ENCODE data around the gene ADORA2A. TPM values are rescaled to one million over a fixed set of nuclear protein-coding genes. Genes with fewer than 3 reads are reported as not detected.

Gene ADORA2A
- total and polyA plus RNA-seq, 3 donors from 2014 or later = 2.2 to 5.1 (median 2.5) TPM

GRCh38 chr22:24421428-24421931, 5.9 kb upstream of the ADORA2A start:
- TF ChIP-seq CTCF (IDR thresholded peaks at IDR 0.05) = no peak
- TF ChIP-seq POLR2A (IDR thresholded peaks at IDR 0.05) = no peak
- H3K27ac ChIP-seq = no peak overlapping the region
- H3K4me1 ChIP-seq = peaks cover 8% of the 10 kb centered on the region
- intact Hi-C loops (cut with DNase I; ENCODE audit: low total_unique reads) = loop anchor here (10.0 kb wide), 1 partner anchor 83 kb away; no protein-coding TSS in a partner anchor
- H3K4me3 ChIP-seq = no peak overlapping the region
- no peaks in the 10 kb centered on the region for H3K36me3 ChIP-seq (ENCODE audit: low read depth, missing control alignments)
- WGBS, 2 donors = 74 to 75% methylated on average over 8 to 9 of the region's 9 CpGs
- DNase-seq = no peak
- H3K9me3 ChIP-seq = no peaks in the 10 kb centered on the region
- H3K27me3 ChIP-seq = no peaks in the 10 kb centered on the region

- TF ChIP-seq CTCF (IDR thresholded peaks at IDR 0.05) = no peak
- TF ChIP-seq POLR2A (IDR thresholded peaks at IDR 0.05) = no peak
- Histone ChIP-seq H3K36me3 (ENCODE audit: low read depth, missing control alignments) (no peaks in the 10 kb centered on the region), H3K27ac (no peak overlapping the region), H3K9me3 (no peaks in the 10 kb centered on the region), H3K4me1 (peaks cover 8% of the 10 kb centered on the region), H3K27me3 (no peaks in the 10 kb centered on the region), H3K4me3 (no peak overlapping the region)
- WGBS, 2 donors = 40 to 68% methylated on average over 2 to 5 of the region's 5 CpGs
- intact Hi-C loops (cut with DNase I; ENCODE audit: low total_unique reads) = loop anchor here (10.0 kb wide), 1 partner anchor 83 kb away; no protein-coding TSS in a partner anchor
- no peak for DNase-seq
These were observed 5.2 kb upstream of the ADORA2A start for GRCh38 chr22:24422102-24422665.

GRCh38 chr22:24423519-24424000, 3.8 kb upstream of the ADORA2A start:
- H3K27ac ChIP-seq = no peak overlapping the region
- peaks cover 8% of the 10 kb centered on the region for H3K4me1 ChIP-seq
- DNase-seq = peak; percentile 57
- intact Hi-C loops (cut with DNase I; ENCODE audit: low total_unique reads) = loop anchor here (10.0 kb wide), 1 partner anchor 81 kb away; no protein-coding TSS in a partner anchor
- WGBS, 2 donors = 0 to 2% methylated on average over 15 to 44 of the region's 56 CpGs
- peak overlapping the region; percentile 57 to 66 for H3K4me3 ChIP-seq
- TF ChIP-seq CTCF (IDR thresholded peaks at IDR 0.05) = peak; percentile 87 to 98 (median 90)
- TF ChIP-seq POLR2A (IDR thresholded peaks at IDR 0.05) = no peak
- H3K27me3 ChIP-seq = no peaks in the 10 kb centered on the region
- no peaks in the 10 kb centered on the region for H3K9me3 ChIP-seq
- no peaks in the 10 kb centered on the region for H3K36me3 ChIP-seq (ENCODE audit: low read depth, missing control alignments)

- Histone ChIP-seq H3K27ac (no peak overlapping the region), H3K4me3 (peak overlapping the region; percentile 57 to 66), H3K36me3 (ENCODE audit: low read depth, missing control alignments) (no peaks in the 10 kb centered on the region), H3K4me1 (peaks cover 8% of the 10 kb centered on the region), H3K9me3 (no peaks in the 10 kb centered on the region), H3K27me3 (no peaks in the 10 kb centered on the region)
- TF ChIP-seq CTCF (IDR thresholded peaks at IDR 0.05) (no peak), POLR2A (IDR thresholded peaks at IDR 0.05) (no peak)
- WGBS, 2 donors = 7 to 20% methylated on average over 26 to 92 of the region's 105 CpGs
- intact Hi-C loops (cut with DNase I; ENCODE audit: low total_unique reads) = loop anchor here (10.0 kb wide), 1 partner anchor 81 kb away; no protein-coding TSS in a partner anchor
- DNase-seq = no peak
These were observed 3.1 kb upstream of the ADORA2A start for GRCh38 chr22:24424001-24424900.
